Stimulated activated CD4-positive, alpha-beta T cell treated with anti-CD3 and anti-CD28 coated beads, TNF-alpha, amount 100 ng/mL, for 1 hour (primary cell): ENCODE measurements around the gene TTC7B.
A peak's percentile ranks its signal among the peaks of the same experiment; 100 is the strongest.

Source experiments
- DNase-seq, 3 donors: peaks; one replicate each; pipeline ENCODE4 v3.0.0-alpha.2; 2020; ENCODE audit warnings: low read depth in 3 of 3, low spot score in 1 of 3

The TTC7B gene

GRCh38 chr14:90777830-90778485 lies 38.3 kb downstream of the TTC7B start:
- DNase-seq, result no peak

- no peak for DNase-seq
Observed at GRCh38 chr14:90777358-90777757, 38.9 kb downstream of the TTC7B start.

GRCh38 chr14:90775441-90775840 lies 40.8 kb downstream of the TTC7B start:
- no peak for DNase-seq

- DNase-seq, result no peak
Observed at GRCh38 chr14:90774316-90774715, 41.9 kb downstream of the TTC7B start.

GRCh38 chr14:90773705-90774104 lies 42.5 kb downstream of the TTC7B start:
- DNase-seq, result no peak

- no peak for DNase-seq
Observed at GRCh38 chr14:90773196-90773486, 43.1 kb downstream of the TTC7B start.

GRCh38 chr14:90767899-90768298 lies 48.3 kb downstream of the TTC7B start:
- DNase-seq, result no peak

- DNase-seq, result no peak
Observed at GRCh38 chr14:90760591-90761316, 55.5 kb downstream of the TTC7B start.

GRCh38 chr14:90760078-90760444 lies 56.2 kb downstream of the TTC7B start:
- no peak for DNase-seq

GRCh38 chr14:90759370-90760077 lies 56.7 kb downstream of the TTC7B start:
- no peak for DNase-seq

GRCh38 chr14:90758959-90759358 lies 57.3 kb downstream of the TTC7B start:
- DNase-seq, result no peak

- peak; percentile 88 to 95 (median 95) for DNase-seq
Observed at GRCh38 chr14:90758028-90758889, 58.0 kb downstream of the TTC7B start.

GRCh38 chr14:90757452-90757851 lies 58.8 kb downstream of the TTC7B start:
- DNase-seq, result no peak

GRCh38 chr14:90756755-90757345 lies 59.4 kb downstream of the TTC7B start:
- no peak for DNase-seq

GRCh38 chr14:90755661-90756304 lies 60.4 kb downstream of the TTC7B start:
- no peak for DNase-seq

- DNase-seq, result no peak
Observed at GRCh38 chr14:90753456-90754005, 62.7 kb downstream of the TTC7B start.

- no peak for DNase-seq
Observed at GRCh38 chr14:90750701-90751100, 65.5 kb downstream of the TTC7B start.

- DNase-seq, result no peak
Observed at GRCh38 chr14:90750191-90750590, 66.0 kb downstream of the TTC7B start.

- no peak for DNase-seq
Observed at GRCh38 chr14:90747909-90748308, 68.3 kb downstream of the TTC7B start.

- DNase-seq, result no peak
Observed at GRCh38 chr14:90743826-90744225, 72.4 kb downstream of the TTC7B start.
